NB4 (cell line): ENCODE results near the gene TRIM3.

Experiments used
- DNase-seq: peaks from one replicate; pipeline ENCODE4 v3.0.0; 2010; ENCODE audit warnings: low read depth
- H3K4me3 ChIP-seq: one replicate; pipeline ENCODE4 v1.5.1; 2011; ENCODE audit warnings: mild to moderate bottlenecking, low read depth, low read length, moderate library complexity
- MAX ChIP-seq: IDR thresholded peaks from 2 replicates; pipeline ENCODE4 v1.6.1; 2011; ENCODE audit warnings: low read depth, low read length
- MYC ChIP-seq: IDR thresholded peaks from 2 replicates; pipeline ENCODE4 v1.6.1; 2011; ENCODE audit warnings: low read depth, low read length
- POLR2A ChIP-seq: IDR thresholded peaks from 2 replicates; pipeline ENCODE4 v1.6.1; 2011; ENCODE audit warnings: mild to moderate bottlenecking; ENCODE audit not compliant: insufficient read length; ENCODE audit errors: extremely low read depth
- TF ChIP-seq, protein P1 (sequence below): IDR thresholded peaks from one replicate; pipeline ENCODE4 v1.5.1; 2012; ENCODE audit warnings: low read depth, low read length

TRIM3 gene

GRCh38 chr11:6482441-6482840, 8.7 kb upstream of the TRIM3 start:
- no peak for DNase-seq
- peak overlapping the region; percentile 99 for H3K4me3 ChIP-seq
- TF ChIP-seq MYC = no peak
- TF ChIP-seq, protein P1, sequence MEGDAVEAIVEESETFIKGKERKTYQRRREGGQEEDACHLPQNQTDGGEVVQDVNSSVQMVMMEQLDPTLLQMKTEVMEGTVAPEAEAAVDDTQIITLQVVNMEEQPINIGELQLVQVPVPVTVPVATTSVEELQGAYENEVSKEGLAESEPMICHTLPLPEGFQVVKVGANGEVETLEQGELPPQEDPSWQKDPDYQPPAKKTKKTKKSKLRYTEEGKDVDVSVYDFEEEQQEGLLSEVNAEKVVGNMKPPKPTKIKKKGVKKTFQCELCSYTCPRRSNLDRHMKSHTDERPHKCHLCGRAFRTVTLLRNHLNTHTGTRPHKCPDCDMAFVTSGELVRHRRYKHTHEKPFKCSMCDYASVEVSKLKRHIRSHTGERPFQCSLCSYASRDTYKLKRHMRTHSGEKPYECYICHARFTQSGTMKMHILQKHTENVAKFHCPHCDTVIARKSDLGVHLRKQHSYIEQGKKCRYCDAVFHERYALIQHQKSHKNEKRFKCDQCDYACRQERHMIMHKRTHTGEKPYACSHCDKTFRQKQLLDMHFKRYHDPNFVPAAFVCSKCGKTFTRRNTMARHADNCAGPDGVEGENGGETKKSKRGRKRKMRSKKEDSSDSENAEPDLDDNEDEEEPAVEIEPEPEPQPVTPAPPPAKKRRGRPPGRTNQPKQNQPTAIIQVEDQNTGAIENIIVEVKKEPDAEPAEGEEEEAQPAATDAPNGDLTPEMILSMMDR = no peak
- TF ChIP-seq POLR2A = no peak
- no peak for TF ChIP-seq MAX

DNA sequence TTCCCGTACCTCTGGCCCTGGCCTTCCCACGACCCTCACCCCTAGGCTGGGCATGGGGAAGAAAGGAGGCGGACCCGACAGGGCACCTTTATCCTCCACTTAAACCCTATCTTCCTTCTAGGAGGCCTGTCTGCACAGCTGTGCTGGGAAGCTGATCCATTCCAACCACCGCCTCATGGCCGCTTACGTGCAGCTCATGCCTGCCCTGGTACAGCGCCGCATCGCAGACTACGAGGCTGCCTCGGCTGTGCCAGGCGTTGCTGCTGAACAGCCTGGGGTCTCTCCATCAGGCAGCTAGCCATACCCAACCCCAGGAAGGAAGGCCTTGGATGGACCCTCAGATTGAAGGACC, 8.2 kb upstream of the TRIM3 start:
- TF ChIP-seq MYC (no peak), MAX (no peak), POLR2A (no peak)
- TF ChIP-seq, protein P1 = no peak
- peak overlapping the region; percentile 99 for H3K4me3 ChIP-seq
- no peak for DNase-seq

GRCh38 chr11:6481012-6481923, 7.5 kb upstream of the TRIM3 start, which contains the start of the genes ARFIP2 and TIMM10B:
ARFIP2 (minus strand) TSS chr11:6481331; CDS start chr11:6480421, 910 bp downstream.
TIMM10B (plus strand) TSS chr11:6481501; CDS start chr11:6481517, 16 bp downstream.
- TF ChIP-seq POLR2A (peak; percentile 91), MAX (peak; percentile 80), MYC (peak; percentile 82)
- TF ChIP-seq, protein P1 = no peak
- H3K4me3 ChIP-seq = peak within 1 kb of the TSS; percentile 99
- DNase-seq = peak; percentile 97

DNA sequence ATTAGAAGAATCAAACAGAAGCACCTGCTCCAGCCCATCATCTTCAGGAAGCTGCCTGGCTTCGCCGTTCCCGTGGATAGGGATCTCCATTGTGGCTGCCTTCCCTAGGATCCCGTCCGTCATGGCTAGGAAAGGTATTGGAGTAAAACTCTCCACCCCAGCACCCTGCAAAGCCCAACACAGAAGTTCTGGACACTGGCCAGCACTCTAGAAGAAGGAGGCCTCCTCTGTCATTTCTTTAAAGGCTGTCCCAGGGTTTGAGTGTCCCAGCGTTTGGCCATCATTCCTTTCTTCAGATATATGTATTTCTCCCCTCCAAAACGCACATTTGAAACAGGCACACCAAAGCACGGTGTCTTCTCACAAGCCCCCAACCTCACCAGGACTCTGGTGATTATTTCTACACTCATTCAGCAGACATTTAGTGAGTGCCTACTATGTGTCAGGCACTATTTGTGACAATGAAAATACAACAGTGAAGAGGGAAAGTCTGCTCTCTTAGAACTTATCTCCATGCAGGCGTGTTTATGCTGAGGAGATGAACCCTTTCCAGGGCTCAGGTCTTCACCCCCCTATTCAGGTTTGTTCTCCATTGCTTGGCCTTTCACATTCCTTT, 6.7 kb upstream of the TRIM3 start:
- TF ChIP-seq MAX = no peak
- no peak for TF ChIP-seq MYC
- no peak for TF ChIP-seq POLR2A
- TF ChIP-seq, protein P1 = no peak
- no peak for DNase-seq
- H3K4me3 ChIP-seq = peak overlapping the region; percentile 99

DNA sequence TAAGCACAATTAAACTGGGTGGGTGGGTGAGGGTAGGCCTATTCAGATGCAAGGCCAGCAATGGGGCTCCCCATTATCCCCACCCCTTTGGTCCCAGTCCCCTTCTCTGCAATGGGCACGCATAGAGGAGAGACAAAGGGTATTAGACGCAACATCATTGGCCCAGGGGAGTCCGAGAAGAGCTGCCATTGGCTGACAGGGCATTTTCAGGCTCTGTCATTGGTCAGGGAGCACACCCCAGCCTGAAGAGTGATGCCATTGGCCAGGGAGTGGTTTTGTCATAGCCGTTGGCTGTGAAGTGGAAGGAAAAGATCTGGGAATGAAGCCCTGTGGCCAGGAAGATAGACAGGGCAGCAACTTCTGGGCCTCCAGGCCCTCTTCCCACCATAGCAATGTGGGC, 2.8 kb upstream of the TRIM3 start:
- H3K4me3 ChIP-seq = no peak overlapping the region
- no peak for DNase-seq
- no peak for TF ChIP-seq MYC
- TF ChIP-seq, protein P1 = no peak
